Renal cortex interstitium (tissue), 11 donors: ENCODE results near the gene CHRNG. TPM values are rescaled to one million over a fixed set of nuclear protein-coding genes. Genes with fewer than 3 reads are reported as not detected.

Source experiments
- DNase-seq, 11 donors: peaks; one replicate each; pipeline ENCODE4 v3.0.0-alpha.2; 2013; ENCODE audit warnings: low read depth in 9 of 11, low spot score in 4 of 11; ENCODE audit errors: extremely low read depth in 1 of 11
- polyA plus RNA-seq, 3 donors: library from polyadenylated mRNA; unstranded; fragments of 120-200 nt; gene quantifications; one replicate each; pipeline ENCODE4 v1.2.1, GENCODE V29; 2013; ENCODE audit not compliant: insufficient read length in 3 of 3

CHRNG gene
- polyA plus RNA-seq, 3 donors, result 1.1 to 1.6 (median 1.2) TPM

DNA sequence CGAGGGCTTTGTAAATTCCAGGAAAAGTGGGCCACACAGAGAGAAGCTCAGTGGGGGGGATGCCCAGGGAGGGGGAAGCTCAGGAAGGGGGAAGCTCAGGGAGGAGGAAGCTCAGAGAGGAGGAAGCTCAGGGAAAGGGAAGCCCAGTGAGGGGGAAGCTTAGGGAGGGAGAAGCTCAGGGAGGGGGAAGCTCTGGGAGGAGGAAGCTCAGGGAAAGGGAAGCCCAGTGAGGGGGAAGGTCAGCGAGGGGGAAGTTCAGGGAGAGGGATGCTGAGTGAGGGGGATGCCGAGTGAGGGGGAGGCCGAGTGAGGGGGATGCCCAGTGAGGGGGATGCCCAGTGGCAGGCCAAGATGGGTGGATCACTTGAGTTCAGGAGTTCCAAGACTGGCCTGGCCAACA lies 821 bp upstream of the CHRNG start:
- DNase-seq, result no peak

DNA sequence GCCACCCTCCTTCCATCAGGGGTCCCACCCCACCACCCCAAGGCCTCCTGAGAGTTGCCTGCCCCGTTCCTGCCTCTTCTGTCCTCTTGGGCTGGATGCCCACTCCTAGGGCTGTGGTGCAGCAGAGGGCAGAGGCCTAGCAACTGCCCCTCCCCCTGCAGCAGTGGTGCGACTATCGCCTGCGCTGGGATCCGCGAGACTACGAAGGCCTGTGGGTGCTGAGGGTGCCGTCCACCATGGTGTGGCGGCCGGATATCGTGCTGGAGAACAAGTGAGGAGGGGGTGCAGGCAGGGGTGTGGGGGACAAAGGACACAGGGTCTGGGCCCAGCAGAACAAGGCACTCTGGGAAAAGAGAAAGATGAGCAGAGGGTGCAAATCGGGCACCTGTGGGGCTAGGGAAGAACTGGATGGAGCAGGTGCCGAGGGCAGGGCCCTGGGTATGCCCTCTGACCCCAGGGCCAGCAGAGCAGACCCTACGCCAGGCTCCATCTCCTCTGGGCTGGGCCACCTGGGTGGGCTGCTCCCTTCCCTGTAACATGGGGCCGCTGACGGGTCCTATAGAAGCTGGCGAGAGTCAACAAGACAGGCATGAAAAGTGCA lies 1.0 kb downstream of the CHRNG start:
- no peak for DNase-seq

DNA sequence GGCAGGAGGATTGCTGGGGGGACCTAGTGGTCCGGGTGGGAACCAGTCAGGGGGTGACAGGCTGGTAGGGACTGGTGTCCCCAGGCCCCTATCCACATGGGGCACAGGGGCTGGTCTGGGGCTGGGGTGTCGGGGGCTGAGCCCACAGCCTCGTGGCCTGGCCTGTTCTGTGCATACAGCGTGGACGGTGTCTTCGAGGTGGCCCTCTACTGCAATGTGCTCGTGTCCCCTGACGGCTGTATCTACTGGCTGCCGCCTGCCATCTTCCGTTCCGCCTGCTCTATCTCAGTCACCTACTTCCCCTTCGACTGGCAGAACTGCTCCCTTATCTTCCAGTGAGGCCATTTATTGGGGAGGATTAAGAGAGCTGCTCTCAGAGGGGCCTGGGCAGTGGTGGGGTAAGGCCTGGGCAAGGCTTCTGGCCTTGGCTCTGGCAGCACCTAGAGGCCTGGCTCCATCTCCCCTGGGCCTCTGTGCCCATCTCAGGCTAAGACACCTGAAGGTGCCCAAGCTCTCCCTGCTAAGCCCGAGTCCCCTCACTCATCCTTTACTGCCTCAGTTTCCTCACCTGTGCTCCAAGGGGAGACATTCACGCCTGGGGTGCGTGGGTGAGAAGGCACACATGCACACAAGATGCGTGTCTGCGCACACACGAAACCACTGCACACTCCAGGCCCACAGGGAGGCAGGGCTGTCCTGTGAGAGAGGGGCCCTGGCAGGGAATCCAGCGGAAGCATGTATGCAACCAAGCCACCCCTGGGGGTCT lies 1.9 kb downstream of the CHRNG start:
- DNase-seq, result no peak

DNA sequence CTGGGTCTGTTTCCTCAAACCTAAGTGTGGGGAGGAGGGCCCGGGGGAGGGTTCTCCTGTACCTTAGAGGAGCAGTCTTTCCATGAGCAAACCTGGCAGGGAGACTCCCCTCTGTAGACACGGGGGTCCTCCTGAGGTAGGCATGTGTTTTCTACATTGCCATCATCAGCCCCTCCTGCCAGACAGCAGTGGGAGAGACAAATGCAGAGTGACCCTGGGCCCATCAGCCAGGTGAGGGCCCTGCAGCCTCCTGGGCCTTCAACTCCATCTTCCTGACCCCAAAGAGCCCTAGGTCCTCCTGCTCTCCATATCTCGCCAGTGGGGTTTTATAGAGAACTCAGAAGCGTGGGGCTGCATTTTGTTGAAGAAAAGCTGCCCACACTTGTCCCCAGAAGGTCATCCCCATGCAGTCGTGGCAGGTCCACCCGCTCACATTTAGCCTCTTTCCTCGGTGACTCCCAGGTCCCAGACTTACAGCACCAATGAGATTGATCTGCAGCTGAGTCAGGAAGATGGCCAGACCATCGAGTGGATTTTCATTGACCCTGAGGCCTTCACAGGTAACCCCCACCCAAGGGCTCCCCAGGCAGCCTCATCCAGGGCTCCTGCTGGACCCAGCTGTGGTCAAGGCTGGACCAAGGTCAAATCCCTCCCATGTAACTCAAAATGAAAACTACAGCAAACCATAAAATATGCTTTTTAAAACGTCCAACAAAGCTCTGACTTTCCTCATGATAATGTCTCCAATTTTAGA lies 2.6 kb downstream of the CHRNG start:
- no peak for DNase-seq

DNA sequence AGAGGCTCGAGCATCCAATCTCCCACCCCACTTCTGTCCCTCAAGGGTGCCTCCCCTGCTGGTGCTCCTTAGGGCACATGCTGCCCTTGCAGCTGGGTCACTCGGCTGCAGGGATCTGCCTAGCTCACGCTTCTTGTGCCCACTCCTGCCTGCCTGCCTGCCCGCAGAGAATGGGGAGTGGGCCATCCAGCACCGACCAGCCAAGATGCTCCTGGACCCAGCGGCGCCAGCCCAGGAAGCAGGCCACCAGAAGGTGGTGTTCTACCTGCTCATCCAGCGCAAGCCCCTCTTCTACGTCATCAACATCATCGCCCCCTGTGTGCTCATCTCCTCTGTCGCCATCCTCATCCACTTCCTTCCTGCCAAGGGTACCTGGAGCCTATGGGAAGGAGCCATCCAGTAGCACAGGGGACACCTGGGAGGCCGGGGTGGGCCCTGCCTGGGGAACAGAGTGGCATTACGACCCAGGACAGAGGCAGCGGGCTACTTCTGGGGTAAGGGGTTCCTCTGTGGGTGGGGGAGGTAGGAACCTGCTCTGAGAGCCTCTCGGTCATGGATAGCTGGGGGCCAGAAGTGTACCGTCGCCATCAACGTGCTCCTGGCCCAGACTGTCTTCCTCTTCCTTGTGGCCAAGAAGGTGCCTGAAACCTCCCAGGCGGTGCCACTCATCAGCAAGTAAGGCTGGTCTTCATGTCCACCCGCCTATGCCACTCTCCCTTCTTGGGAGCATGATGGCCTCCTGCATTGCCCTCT lies 3.4 kb downstream of the CHRNG start:
- no peak for DNase-seq

DNA sequence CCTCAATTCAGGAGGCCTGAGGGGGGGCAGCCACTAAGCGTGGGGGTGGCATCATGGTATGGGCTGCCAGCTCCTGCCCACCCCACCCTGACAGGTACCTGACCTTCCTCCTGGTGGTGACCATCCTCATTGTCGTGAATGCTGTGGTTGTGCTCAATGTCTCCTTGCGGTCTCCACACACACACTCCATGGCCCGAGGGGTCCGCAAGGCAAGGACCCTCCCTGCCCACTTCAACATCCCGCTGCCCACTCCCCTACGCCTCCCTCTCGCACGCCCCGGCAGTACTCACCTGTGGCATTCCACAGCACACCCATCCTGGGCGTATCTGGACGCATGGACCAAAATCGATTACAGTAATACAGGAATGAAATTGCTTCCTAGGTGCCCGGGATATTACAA lies 4.0 kb downstream of the CHRNG start:
- no peak for DNase-seq

DNA sequence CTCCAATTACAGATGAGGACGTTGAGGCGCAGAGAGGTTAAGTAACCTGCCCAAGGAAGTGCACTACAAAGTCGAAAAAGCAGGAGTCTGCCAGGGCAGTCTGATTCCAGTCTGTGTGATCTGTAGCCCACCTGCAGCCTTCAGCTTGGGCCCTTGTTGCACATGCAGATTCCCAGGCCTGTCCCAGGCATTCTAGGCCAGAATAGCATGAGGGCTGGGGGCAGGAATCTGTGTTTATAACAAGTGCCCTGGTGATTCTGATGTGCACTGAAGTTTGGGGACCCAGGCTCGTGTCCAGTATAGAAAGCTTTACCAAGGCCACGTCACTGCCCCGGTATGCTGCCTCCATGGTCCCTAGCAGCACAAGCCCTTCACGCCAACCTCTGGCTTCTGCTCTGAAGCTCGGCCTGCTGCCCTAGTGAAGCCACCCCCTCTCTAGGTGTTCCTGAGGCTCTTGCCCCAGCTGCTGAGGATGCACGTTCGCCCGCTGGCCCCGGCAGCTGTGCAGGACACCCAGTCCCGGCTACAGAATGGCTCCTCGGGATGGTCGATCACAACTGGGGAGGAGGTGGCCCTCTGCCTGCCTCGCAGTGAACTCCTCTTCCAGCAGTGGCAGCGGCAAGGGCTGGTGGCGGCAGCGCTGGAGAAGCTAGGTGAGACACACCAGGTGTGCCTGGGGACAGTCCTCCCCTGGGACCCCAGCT lies 4.6 kb downstream of the CHRNG start:
- no peak for DNase-seq

DNA sequence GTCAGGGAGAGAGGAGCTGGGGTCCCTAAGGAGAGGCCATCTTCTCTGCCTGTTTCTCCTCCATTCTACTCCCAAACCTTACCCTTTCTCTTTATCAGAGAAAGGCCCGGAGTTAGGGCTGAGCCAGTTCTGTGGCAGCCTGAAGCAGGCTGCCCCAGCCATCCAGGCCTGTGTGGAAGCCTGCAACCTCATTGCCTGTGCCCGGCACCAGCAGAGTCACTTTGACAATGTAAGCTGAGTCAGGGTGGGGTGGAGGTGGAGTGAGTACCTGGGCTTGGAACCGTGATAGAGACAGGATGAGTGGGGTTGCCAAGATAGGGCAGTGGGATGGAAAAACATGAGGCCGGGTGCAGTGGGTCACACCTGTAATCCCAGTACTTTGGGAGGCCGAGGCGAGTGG lies 5.2 kb downstream of the CHRNG start:
- DNase-seq, result no peak

DNA sequence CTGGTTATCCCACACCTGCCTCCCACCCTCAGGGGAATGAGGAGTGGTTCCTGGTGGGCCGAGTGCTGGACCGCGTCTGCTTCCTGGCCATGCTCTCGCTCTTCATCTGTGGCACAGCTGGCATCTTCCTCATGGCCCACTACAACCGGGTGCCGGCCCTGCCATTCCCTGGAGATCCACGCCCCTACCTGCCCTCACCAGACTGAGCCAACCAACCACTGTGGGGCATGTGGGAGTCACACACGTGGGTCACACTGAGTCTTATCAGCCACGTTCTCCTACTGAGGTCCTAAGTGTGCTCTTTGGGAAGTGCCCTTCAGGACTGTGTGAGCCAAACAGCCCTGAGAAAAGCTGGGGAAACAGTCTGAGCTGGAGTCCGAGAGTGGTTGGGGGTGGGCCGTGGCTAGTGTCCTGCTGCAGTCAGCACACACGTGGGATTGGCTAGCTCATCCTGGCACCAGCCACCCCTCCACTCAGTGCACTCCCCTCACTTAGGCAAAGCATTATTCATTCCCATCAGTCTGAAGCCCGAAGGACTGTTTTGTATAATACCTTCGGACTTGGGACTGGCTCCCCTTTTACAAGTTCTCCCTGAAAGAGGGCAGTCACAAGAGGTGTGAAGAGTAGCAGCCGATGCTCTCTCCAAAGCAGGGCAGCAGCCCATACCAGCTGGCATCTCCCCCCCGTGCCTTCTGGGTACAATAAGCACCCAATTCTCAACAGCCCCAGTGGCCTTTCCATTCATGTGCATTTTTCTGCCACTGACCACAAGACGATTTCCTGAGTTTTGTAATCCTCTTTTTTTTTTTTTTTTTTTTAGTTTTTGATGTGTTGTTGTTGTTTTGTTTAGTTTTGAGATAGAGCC lies 6.3 kb downstream of the CHRNG start:
- DNase-seq, result no peak

DNA sequence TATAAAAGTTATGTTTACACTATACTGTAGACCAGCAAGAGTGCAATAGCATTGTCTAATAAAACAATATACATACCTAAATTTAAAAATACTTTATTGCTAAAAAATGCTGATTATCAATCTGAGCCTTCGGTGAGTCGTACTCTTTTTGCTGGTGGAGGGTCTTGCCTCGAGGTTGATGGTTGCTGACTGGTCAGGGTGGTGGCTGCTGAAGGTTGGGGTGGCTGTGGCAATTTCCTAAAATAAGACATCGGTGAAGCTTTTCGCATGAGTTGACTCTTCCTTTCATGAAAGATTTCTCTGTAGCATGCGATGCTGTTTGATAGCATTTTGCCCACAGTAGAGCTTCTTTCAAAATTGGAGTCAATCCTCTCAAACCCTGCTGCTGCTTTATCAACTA lies 8.5 kb downstream of the CHRNG start:
- no peak for DNase-seq

DNA sequence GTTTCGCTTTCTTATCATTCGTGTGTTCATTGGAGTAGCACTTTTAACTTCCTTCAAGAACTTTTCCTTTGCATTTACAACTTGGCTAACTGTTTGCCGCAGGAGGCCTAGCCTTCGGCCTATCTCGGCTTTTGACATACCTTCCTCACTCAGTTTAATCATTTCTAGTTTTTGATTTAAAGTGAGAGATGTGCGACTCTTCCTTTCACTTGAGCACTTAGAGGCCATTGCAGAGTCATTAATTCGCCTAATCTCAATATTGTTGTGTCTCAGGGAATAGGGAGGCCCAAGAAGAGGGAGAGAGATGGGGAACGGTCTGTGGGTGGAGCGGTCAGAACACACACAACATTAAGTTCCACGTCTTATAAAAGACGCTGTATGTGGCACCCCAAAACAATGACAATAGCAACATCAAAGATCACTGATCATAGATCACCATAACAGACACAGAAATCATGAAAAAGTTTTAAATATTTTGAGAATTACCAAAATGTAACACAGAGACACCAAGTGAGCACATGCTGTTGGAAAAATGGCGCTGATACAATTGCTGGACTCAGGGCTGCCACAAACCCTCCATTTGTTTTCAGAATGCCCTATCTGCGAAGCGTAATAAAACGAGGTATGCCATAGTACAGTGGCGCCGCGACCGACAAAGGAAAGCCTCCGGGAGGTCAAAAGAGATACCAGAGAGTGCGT lies 10.3 kb downstream of the CHRNG start:
- DNase-seq, result no peak

DNA sequence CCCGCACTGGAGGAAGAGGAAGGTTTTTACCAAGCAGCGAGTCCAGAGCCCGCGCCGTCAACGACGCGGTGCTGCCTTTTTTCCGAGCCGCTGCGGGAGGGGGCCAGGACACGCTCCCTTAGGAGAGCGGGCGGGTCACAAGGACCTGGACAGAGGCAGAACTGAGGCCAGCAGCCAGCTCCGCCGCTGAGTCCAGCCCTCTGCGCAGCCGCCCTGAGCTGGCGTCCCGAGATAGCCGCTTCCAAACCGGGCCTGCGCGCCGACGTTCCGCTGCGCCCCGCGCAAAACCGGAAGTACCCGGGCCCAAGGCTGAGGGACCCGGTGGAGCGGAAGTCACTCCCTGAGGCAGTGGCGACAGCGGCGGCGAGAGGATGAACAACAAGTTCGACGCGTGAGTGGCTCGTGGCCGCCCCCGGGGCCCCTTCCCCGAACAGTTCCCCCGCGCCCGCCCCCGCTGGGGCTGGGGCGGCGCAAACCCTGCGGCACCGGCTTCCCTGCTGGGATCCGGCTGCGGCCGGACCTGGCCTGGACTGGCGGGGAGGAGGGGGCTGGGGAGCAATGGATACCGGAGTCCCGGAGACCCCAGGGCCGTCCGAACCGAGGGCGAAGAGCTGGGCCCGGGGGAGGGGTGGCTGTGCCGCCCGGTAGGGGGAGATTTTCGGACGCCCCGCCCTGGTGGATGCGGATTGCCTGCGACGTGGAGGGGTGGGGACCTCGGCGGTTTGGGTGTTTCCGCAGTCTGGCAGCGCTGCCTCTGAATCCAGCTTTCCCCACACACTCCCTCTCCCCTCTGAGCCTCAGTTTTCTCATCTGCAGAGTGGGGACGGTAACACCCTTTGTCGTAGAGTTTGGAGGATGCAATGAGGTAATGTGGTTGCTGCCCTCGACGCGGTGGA lies 11.1 kb downstream of the CHRNG start, which contains the start of the genes EIF4E2 and TIGD1:
EIF4E2 (plus strand) TSS at position 336 of the 896 bp plus-strand sequence; CDS start at position 372, 36 bp downstream.
TIGD1 (minus strand) TSS at position 204 of the 896 bp plus-strand sequence. CDS start 675 bp downstream, outside the sequence.
- DNase-seq, result peak; percentile 86 to 94 (median 93)

DNA sequence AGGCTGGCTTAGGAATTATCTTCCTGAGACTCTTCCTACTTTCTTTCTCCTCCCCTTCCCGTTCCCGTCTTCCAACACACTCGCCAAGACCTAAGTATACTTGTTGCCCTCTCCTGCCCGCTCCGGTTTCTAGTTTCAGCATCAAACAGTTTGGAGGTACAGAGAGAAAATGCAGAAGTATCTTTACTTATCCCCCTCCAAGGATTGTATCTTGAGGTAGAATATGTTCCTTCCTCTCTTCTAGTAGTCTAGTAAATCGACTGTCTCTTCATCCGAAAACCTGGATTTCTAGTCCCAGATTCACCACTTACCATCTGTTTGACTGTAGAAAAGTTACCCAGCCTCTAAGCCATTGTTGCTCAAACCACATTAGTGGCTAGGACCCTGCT lies 11.8 kb downstream of the CHRNG start:
- DNase-seq, result no peak

DNA sequence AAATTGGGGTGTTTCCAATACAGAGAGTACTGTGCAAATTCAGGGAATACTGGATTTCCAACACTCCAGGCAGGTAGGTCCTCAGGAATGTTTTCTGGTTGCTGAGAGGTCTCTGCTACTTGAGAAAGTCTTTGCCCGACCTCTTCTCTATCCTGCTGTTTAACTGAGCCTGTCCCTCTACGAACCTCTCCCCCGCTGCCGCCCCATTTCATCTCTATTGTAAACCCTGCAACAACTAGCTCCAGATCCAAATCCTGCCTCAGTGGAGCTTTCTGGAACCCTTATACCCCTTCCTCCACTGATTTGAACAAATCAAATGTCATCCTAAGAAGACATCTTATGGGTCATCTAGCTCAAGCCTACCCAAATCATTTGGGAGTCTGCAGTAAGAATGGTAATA lies 12.3 kb downstream of the CHRNG start:
- DNase-seq, result no peak

DNA sequence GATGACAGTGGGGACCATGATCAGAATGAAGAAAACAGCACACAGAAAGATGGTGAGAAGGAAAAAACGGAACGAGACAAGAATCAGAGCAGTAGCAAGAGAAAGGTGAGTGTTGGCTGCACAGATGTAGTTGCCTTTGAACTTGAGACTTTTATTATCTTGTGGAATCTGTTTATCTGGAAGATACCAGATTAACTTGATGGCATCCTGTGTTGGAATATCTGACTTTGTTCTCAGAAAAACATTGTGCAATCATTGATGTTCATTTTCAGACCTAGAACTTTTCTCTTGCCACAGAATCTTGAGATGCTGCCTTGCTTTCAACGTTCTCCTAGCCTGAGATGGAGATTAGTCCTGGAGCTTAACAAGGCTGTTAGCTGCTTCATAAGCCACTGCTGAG lies 16.9 kb downstream of the CHRNG start:
- no peak for DNase-seq

DNA sequence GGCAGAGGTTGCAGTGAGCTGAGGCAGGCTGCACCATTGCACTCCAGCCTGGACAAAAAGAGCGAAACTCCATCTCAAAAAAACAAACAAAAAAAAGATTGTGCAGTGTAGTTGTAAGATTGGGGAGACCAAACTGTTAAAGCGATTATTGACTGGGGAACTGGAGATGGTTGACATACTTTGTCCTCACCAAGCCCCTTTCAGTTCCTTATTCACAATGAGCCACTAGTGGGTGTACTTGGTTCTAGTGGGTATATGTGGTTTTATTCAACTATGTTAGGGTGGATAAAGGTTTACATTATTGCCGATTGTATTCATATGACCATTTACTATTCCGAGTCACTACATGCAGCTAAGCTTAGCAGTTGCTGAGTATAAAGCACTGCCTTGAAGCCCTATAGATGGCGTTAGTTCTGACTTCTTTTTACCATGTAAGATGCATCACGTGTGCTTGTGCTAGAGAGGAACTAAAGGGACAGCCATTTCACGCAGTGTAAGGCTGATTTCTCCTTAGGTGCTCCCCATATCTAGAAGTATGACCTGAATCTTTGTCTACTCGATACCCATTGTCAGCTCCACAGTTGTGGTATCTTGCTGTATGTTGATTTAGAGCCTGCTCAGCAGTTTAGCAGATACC lies 23.1 kb downstream of the CHRNG start:
- no peak for DNase-seq
